MM.1S (cell line): Measurements from ENCODE around the gene CDK11A.
"Not testable (repeated sequence)": the region's sequence is repeated elsewhere in the genome, so short reads cannot be mapped to it uniquely, and the experiment has no call there.

Experiments used
- DNase-seq: peaks from one replicate; pipeline ENCODE4 v3.0.0-alpha.2; 2015
- H2AFZ ChIP-seq: fragments of 300-600 bp; sonication (generic); 2 replicates; pipeline ENCODE4 v1.6.0; 2016; ENCODE audit warnings: antibody characterized with exemption, low read length
- H3F3A ChIP-seq: fragments of 300-600 bp; sonication (generic); 2 replicates; pipeline ENCODE4 v1.6.1; 2016; ENCODE audit warnings: mild to moderate bottlenecking, antibody characterized with exemption, low read length, moderate library complexity, mixed read lengths; ENCODE audit not compliant: insufficient read depth
- H3K27ac ChIP-seq: fragments of 300-600 bp; sonication (generic); 2 replicates; pipeline ENCODE4 v1.5.1; 2016; ENCODE audit warnings: mild to moderate bottlenecking, low read length
- H3K27me3 ChIP-seq: fragments of 300-600 bp; sonication (generic); replicated peaks from 2 replicates; pipeline ENCODE4 v1.6.0; 2016; ENCODE audit warnings: low read length; ENCODE audit not compliant: insufficient read depth
- H3K36me3 ChIP-seq: fragments of 300-600 bp; sonication (generic); replicated peaks from 2 replicates; pipeline ENCODE4 v1.6.1; 2016; ENCODE audit warnings: mild to moderate bottlenecking, low read length, mixed read lengths; ENCODE audit not compliant: insufficient read depth
- H3K4me1 ChIP-seq: fragments of 300-600 bp; sonication (generic); 2 replicates; pipeline ENCODE4 v1.6.1; 2016; ENCODE audit warnings: low read length, mixed read lengths
- H3K4me2 ChIP-seq: fragments of 300-600 bp; sonication (generic); 2 replicates; pipeline ENCODE4 v1.6.0; 2016; ENCODE audit warnings: low read depth, low read length
- H3K4me3 ChIP-seq: fragments of 300-600 bp; sonication (generic); 2 replicates; pipeline ENCODE4 v1.5.1; 2016; ENCODE audit warnings: low read length, mixed read lengths
- H3K79me2 ChIP-seq: fragments of 300-600 bp; sonication (generic); 2 replicates; pipeline ENCODE4 v1.6.1; 2016; ENCODE audit warnings: mixed run types, low read length, mixed read lengths
- H3K9ac ChIP-seq: fragments of 300-600 bp; sonication (generic); 2 replicates; pipeline ENCODE4 v1.6.1; 2016; ENCODE audit warnings: low read length, mixed read lengths
- H3K9me2 ChIP-seq: fragments of 300-600 bp; sonication (generic); replicated peaks from 2 replicates; pipeline ENCODE4 v1.6.1; 2016; ENCODE audit warnings: mild to moderate bottlenecking, low read length, mixed read lengths; ENCODE audit not compliant: insufficient read depth
- H3K9me3 ChIP-seq: fragments of 300-600 bp; sonication (generic); replicated peaks from 2 replicates; pipeline ENCODE4 v1.6.1; 2016; ENCODE audit warnings: mild to moderate bottlenecking, low read length, mixed read lengths; ENCODE audit not compliant: insufficient read depth
- H4K20me1 ChIP-seq: fragments of 300-600 bp; sonication (generic); 2 replicates; pipeline ENCODE4 v1.6.1; 2016; ENCODE audit warnings: mild to moderate bottlenecking, low read length, moderate library complexity, mixed read lengths; ENCODE audit not compliant: insufficient read depth
- CTCF ChIP-seq: fragments of 300-600 bp; sonication (generic); IDR thresholded peaks from 2 replicates; pipeline ENCODE4 v1.5.1; 2016; ENCODE audit warnings: antibody characterized with exemption, low read length, mixed read lengths
- EZH2 ChIP-seq: fragments of 300-600 bp; sonication (generic); optimal IDR thresholded peaks from 2 replicates; pipeline ENCODE3; 2017; ENCODE audit warnings: low read depth, mild to moderate bottlenecking, antibody characterized with exemption, low read length, mixed read lengths
- EZH2phosphoT487 ChIP-seq: fragments of 300-600 bp; sonication (generic); IDR thresholded peaks from 2 replicates; pipeline ENCODE4 v1.6.1; 2018; ENCODE audit warnings: antibody characterized with exemption, low read length

Gene CDK11A

GRCh38 chr1:1726088-1726487 is 1.9 kb upstream of the CDK11A start:
- not testable (repeated sequence) for H3F3A ChIP-seq, DNase-seq, H3K9me3 ChIP-seq

GRCh38 chr1:1721201-1721600 is 3.0 kb downstream of the CDK11A start:
- peaks cover 15% of the 10 kb centered on the region for H3K79me2 ChIP-seq
- H3K4me1 ChIP-seq: no peaks in the 10 kb centered on the region
- H3K9me3 ChIP-seq: no peaks in the 10 kb centered on the region
- H3K9me2 ChIP-seq: no peaks in the 10 kb centered on the region
- no peak overlapping the region for H3K9ac ChIP-seq
- H3K27ac ChIP-seq: no peak overlapping the region
- peaks cover 3% of the 10 kb centered on the region for H3K36me3 ChIP-seq
- no peak overlapping the region for H3K4me3 ChIP-seq
- H4K20me1 ChIP-seq: no peaks in the 10 kb centered on the region
- no peak overlapping the region for H2AFZ ChIP-seq
- H3F3A ChIP-seq: peaks cover 4% of the 10 kb centered on the region; the same call in 1 of the 2 replicates
- no peaks in the 10 kb centered on the region for H3K27me3 ChIP-seq
- TF ChIP-seq EZH2 (no peak), EZH2phosphoT487 (no peak), CTCF (no peak)
- no peak overlapping the region for H3K4me2 ChIP-seq
- no peak for DNase-seq

More at GRCh38 chr1:1726088-1726487, 1.9 kb upstream of the CDK11A start:
- H3K79me2 ChIP-seq, H3K4me3 ChIP-seq, H3K36me3 ChIP-seq, H2AFZ ChIP-seq, H3K27ac ChIP-seq, H4K20me1 ChIP-seq, H3K27me3 ChIP-seq, H3K9me2 ChIP-seq, H3K9ac ChIP-seq, H3K4me1 ChIP-seq, H3K4me2 ChIP-seq: not testable (repeated sequence)

GRCh38 chr1:1715109-1715883 is 8.9 kb downstream of the CDK11A start:
- not testable (repeated sequence) for H3K79me2 ChIP-seq, H3K4me2 ChIP-seq, H3K36me3 ChIP-seq, H4K20me1 ChIP-seq, H3K9me3 ChIP-seq, H3K4me3 ChIP-seq, H3K4me1 ChIP-seq, H3K9me2 ChIP-seq, H3F3A ChIP-seq, H3K27me3 ChIP-seq, H2AFZ ChIP-seq, H3K9ac ChIP-seq, H3K27ac ChIP-seq, DNase-seq

GRCh38 chr1:1707897-1708296 is 16.3 kb downstream of the CDK11A start:
- not testable (repeated sequence) for H3K9me3 ChIP-seq, H3F3A ChIP-seq, H3K4me2 ChIP-seq, H3K4me3 ChIP-seq, H3K4me1 ChIP-seq, H2AFZ ChIP-seq, H3K36me3 ChIP-seq, H3K9me2 ChIP-seq, H3K9ac ChIP-seq, H4K20me1 ChIP-seq, H3K79me2 ChIP-seq, DNase-seq, H3K27ac ChIP-seq, H3K27me3 ChIP-seq

- H3F3A ChIP-seq, H3K9me3 ChIP-seq, H3K27ac ChIP-seq, H3K4me1 ChIP-seq, H3K4me2 ChIP-seq, H3K36me3 ChIP-seq, DNase-seq, H3K4me3 ChIP-seq, H3K9me2 ChIP-seq, H3K27me3 ChIP-seq, H4K20me1 ChIP-seq, H3K79me2 ChIP-seq, H2AFZ ChIP-seq, H3K9ac ChIP-seq: not testable (repeated sequence)
Measured at GRCh38 chr1:1707241-1707640, 16.9 kb downstream of the CDK11A start.

- H3K4me3 ChIP-seq, H3K4me2 ChIP-seq, DNase-seq, H3K4me1 ChIP-seq, H3K27me3 ChIP-seq, H3K27ac ChIP-seq, H3K9ac ChIP-seq, H3F3A ChIP-seq, H3K9me2 ChIP-seq, H3K36me3 ChIP-seq, H3K9me3 ChIP-seq, H4K20me1 ChIP-seq, H3K79me2 ChIP-seq, H2AFZ ChIP-seq: not testable (repeated sequence)
Measured at GRCh38 chr1:1705623-1706022, 18.5 kb downstream of the CDK11A start.

- H3K9ac ChIP-seq, H3K9me3 ChIP-seq, H4K20me1 ChIP-seq, H3K9me2 ChIP-seq, H3K27ac ChIP-seq, H3K79me2 ChIP-seq, H3F3A ChIP-seq, H2AFZ ChIP-seq, H3K36me3 ChIP-seq, H3K4me3 ChIP-seq, H3K27me3 ChIP-seq, DNase-seq, H3K4me1 ChIP-seq, H3K4me2 ChIP-seq: not testable (repeated sequence)
Measured at GRCh38 chr1:1704284-1704957, 19.7 kb downstream of the CDK11A start.
